ENCODE measurements around the gene SPNS1. TPM values are rescaled to one million over a fixed set of nuclear protein-coding genes. Genes with fewer than 3 reads are reported as not detected.

Gene SPNS1
- total RNA-seq, 2 donors from 2014 or later, result 22.4 to 24.9 TPM

GRCh38 chr16:29014561-29015069, 40.0 kb downstream of the SPNS1 start:
- intact Hi-C loops (cut with DNase I), result no loop called here
- no peak for DNase-seq (ENCODE audit: low spot score)

GRCh38 chr16:29022196-29022595, 47.6 kb downstream of the SPNS1 start:
- intact Hi-C loops (cut with DNase I), result no loop called here
- peak; percentile 15 for DNase-seq (ENCODE audit: low spot score)

GRCh38 chr16:29023279-29024277, 49.0 kb downstream of the SPNS1 start:
- peak; percentile 70 for DNase-seq (ENCODE audit: low spot score)
- intact Hi-C loops (cut with DNase I), result no loop called here

- DNase-seq (ENCODE audit: low spot score), result peak; percentile 16
Measured at GRCh38 chr16:29024278-29024677, 49.7 kb downstream of the SPNS1 start.

DNA sequence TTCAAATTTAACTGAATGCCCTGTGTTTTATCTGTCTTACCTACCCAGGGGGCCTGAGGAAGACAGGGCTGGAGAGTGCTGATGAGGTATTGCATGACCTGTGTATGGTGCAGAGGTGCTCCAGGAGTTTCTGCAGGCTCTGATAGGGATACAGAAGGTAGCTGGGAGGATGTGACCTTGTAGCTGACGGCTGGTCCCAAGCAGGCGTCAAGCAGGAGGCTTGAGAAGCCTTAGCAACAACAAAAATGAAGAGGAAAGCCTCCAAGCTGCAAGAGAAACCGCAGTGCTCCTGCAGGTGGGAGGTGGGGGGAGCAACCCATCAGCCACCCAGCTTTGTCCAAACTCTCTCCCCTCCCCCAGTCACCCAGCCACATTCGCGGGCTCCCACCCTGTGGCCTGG, 50.6 kb downstream of the SPNS1 start:
- intact Hi-C loops (cut with DNase I), result no loop called here
- no peak for DNase-seq (ENCODE audit: low spot score)

More at GRCh38 chr16:29024278-29024677, 49.7 kb downstream of the SPNS1 start:
- intact Hi-C loops (cut with DNase I), result no loop called here

- DNase-seq (ENCODE audit: low spot score), result peak; percentile 22
- intact Hi-C loops (cut with DNase I), result no loop called here
Measured at GRCh38 chr16:29025735-29026134, 51.2 kb downstream of the SPNS1 start.

GRCh38 chr16:29028457-29029167, 54.0 kb downstream of the SPNS1 start:
- intact Hi-C loops (cut with DNase I), result no loop called here
- peak; percentile 67 for DNase-seq (ENCODE audit: low spot score)

GRCh38 chr16:29029168-29029994, 54.8 kb downstream of the SPNS1 start:
- intact Hi-C loops (cut with DNase I), result no loop called here
- peak; percentile 83 for DNase-seq (ENCODE audit: low spot score)

DNA sequence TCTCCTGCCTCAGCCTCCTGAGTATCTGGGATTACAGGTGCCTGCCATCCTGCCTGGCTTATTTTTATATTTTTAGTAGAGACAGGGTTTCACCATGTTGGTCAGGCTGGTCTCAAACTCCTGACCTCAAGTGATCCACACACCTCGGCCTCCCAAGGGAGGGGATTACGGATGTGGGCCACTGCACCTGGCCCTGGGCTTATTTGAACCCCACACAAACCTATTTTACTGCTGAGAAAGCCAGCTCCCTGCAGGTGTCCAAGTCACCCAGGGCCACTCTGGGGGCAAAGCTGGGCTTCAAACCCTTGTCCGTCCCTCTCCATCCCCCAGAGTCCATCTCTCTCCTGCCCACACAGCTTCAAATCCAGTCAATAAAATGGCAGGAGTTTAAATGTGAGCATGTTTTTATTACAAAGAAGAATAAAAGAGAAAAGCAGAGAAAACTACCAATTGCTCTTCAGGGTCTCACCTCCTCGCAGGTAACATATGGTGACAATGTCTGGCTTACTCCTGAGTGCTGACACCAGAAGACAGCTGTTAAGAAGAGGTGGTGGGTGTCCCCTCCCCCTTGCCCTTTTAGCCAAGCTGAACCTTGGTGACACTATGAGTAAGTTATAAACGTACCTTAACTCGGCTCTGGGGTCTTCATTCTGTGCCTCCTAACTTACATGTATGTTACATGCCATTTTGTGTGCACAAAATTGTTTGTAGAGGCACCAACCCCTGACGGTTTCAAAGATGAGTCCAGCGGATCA, 55.7 kb downstream of the SPNS1 start:
- intact Hi-C loops (cut with DNase I), result no loop called here
- DNase-seq (ENCODE audit: low spot score), result no peak

Other genes with a start within 250 kb of the SPNS1 start
- gene NPIPB9, start 223.0 kb upstream of the SPNS1 start, total RNA-seq, result 1 to 10 TPM in 1 of 2 donors, under 1 TPM in 1; 0.29 to 3.8 TPM
- gene ATXN2L, start 151.8 kb upstream of the SPNS1 start, total RNA-seq, result 10 to 100 TPM; 66.5 to 72.2 TPM
- gene TUFM, start 128.4 kb upstream of the SPNS1 start, total RNA-seq, result 10 to 100 TPM; 74.4 to 76.2 TPM
- 10 to 100 TPM; 27.6 to 31.0 TPM for gene SH2B1, start 110.9 kb upstream of the SPNS1 start, total RNA-seq
- gene ATP2A1, start 96.3 kb upstream of the SPNS1 start, total RNA-seq, result 1 to 10 TPM in 1 of 2 donors, under 1 TPM in 1; 0.42 to 1.3 TPM
- 10 to 100 TPM; 10.3 to 13.7 TPM for gene RABEP2, start 49.5 kb upstream of the SPNS1 start, total RNA-seq
- under 1 TPM; 0.32 to 0.33 TPM for gene CD19, start 42.8 kb upstream of the SPNS1 start, total RNA-seq
- 10 to 100 TPM; 19.5 to 20.2 TPM for gene NFATC2IP, start 23.8 kb upstream of the SPNS1 start, total RNA-seq
- 10 to 100 TPM in 1 of 2 donors, 1 to 10 TPM in 1; 9.7 to 11.4 TPM for gene LAT, start 10.3 kb downstream of the SPNS1 start, total RNA-seq

All from posterior vena cava (tissue), 2 donors.